ENCODE data around the gene KRT28. TPM values are rescaled to one million over a fixed set of nuclear protein-coding genes. Genes with fewer than 3 reads are reported as not detected.

KRT28 gene
- not detected for polyA plus RNA-seq (2013, experiment 1 of 2)
- polyA plus RNA-seq (2013, experiment 2 of 2) = not detected

DNA sequence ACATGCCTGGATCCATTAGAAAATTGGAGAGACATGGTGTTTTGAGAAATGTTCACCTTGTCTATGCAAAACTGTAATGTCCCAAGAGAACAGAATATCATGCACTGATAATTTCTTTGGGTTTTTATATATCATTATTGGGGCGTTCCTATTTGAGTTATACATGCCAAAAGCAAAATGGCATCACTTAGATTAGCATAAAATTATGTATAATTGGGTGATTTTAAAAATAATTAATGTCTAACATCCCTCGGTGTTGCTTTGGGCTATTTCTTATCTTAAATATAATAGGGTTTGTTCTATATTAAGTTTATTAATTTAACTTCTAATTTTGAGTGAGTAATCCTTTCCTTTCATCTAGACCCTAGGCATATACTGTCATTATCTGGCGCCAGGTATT lies at the start of gene KRT28:
KRT28 (minus strand) TSS at position 101 of the 400 bp plus-strand sequence; CDS start at position 35, 66 bp downstream.
- Histone ChIP-seq H3K4me2 (ENCODE audit: low read length, poor library complexity, severe bottlenecking) (no peak within 1 kb of the TSS), H3K27me3 (ENCODE audit: control insufficient read depth in 1 of 2, insufficient read depth in 1 of 2, low read length in 2 of 2) (peaks cover 0 to 31% of the 10 kb centered on the region in 2 experiments), H3K9ac (ENCODE audit: low read length) (no peak within 1 kb of the TSS), H4K8ac (ENCODE audit: low read length) (no peak within 1 kb of the TSS), H2BK15ac (ENCODE audit: low read depth, poor library complexity, severe bottlenecking) (no peak within 1 kb of the TSS), H3K4me1 (ENCODE audit: control insufficient read depth, insufficient read depth, low read depth, low read length) (no peaks in the 10 kb centered on the region), H3K27ac (ENCODE audit: low read length, poor library complexity, severe bottlenecking) (no peak within 1 kb of the TSS), H2AFZ (ENCODE audit: low read depth, low read length) (no peak within 1 kb of the TSS), H2BK12ac (ENCODE audit: low read length in 2 of 2) (no peak within 1 kb of the TSS), H3K79me1 (replicated peaks; ENCODE audit: low read length, poor library complexity, severe bottlenecking) (no peaks in the 10 kb centered on the region), H2AK5ac (ENCODE audit: low read length, severe bottlenecking) (no peak within 1 kb of the TSS), H2BK120ac (ENCODE audit: low read depth, low read length) (no peak within 1 kb of the TSS), H4K91ac (ENCODE audit: low read length) (no peak within 1 kb of the TSS), H3K23ac (ENCODE audit: low read length in 2 of 2) (no peak within 1 kb of the TSS), H2BK5ac (ENCODE audit: low read depth, low read length, poor library complexity, severe bottlenecking) (no peak within 1 kb of the TSS), H3K4ac (ENCODE audit: low read depth in 1 of 2, low read length in 2 of 2) (no peak within 1 kb of the TSS), H3K9me3 (ENCODE audit: control insufficient read depth, low read length) (no peaks in the 10 kb centered on the region), H3K14ac (ENCODE audit: low read length in 2 of 2) (no peak within 1 kb of the TSS), H3K18ac (ENCODE audit: low read depth in 1 of 2, low read length in 2 of 2) (no peak within 1 kb of the TSS), H3K36me3 (ENCODE audit: control insufficient read depth in 1 of 2, insufficient read depth in 2 of 2, low read depth in 1 of 2, low read length in 2 of 2) (no peaks in the 10 kb centered on the region), H3K4me3 (ENCODE audit: insufficient read depth in 1 of 2, low read depth in 1 of 2, low read length in 2 of 2) (no peak within 1 kb of the TSS)
- no peak for DNase-seq
- no CpG with 5 or more reads among the region's 3 CpGs for WGBS

- Histone ChIP-seq H3K4me2 (ENCODE audit: low read length, poor library complexity, severe bottlenecking) (no peak overlapping the region), H3K36me3 (ENCODE audit: control insufficient read depth in 1 of 2, insufficient read depth in 2 of 2, low read depth in 1 of 2, low read length in 2 of 2) (no peaks in the 10 kb centered on the region), H3K23ac (ENCODE audit: low read length in 2 of 2) (no peak overlapping the region), H4K91ac (ENCODE audit: low read length) (no peak overlapping the region), H2AK5ac (ENCODE audit: low read length, severe bottlenecking) (no peak overlapping the region), H3K4me1 (ENCODE audit: control insufficient read depth, insufficient read depth, low read depth, low read length) (peaks cover under 1% of the 10 kb centered on the region), H3K27ac (ENCODE audit: low read length, poor library complexity, severe bottlenecking) (no peak overlapping the region), H4K8ac (ENCODE audit: low read length) (no peak overlapping the region), H3K4me3 (ENCODE audit: insufficient read depth in 1 of 2, low read depth in 1 of 2, low read length in 2 of 2) (no peak overlapping the region), H2BK15ac (ENCODE audit: low read depth, poor library complexity, severe bottlenecking) (no peak overlapping the region), H3K9ac (ENCODE audit: low read length) (no peak overlapping the region), H3K79me1 (replicated peaks; ENCODE audit: low read length, poor library complexity, severe bottlenecking) (no peaks in the 10 kb centered on the region), H3K14ac (ENCODE audit: low read length in 2 of 2) (no peak overlapping the region), H2BK120ac (ENCODE audit: low read depth, low read length) (no peak overlapping the region), H3K27me3 (ENCODE audit: control insufficient read depth in 1 of 2, insufficient read depth in 1 of 2, low read length in 2 of 2) (no peaks in the 10 kb centered on the region), H2BK12ac (ENCODE audit: low read length in 2 of 2) (no peak overlapping the region), H2BK5ac (ENCODE audit: low read depth, low read length, poor library complexity, severe bottlenecking) (no peak overlapping the region), H2AFZ (ENCODE audit: low read depth, low read length) (no peak overlapping the region), H3K4ac (ENCODE audit: low read depth in 1 of 2, low read length in 2 of 2) (no peak overlapping the region), H3K18ac (ENCODE audit: low read depth in 1 of 2, low read length in 2 of 2) (no peak overlapping the region), H3K9me3 (ENCODE audit: control insufficient read depth, low read length) (no peaks in the 10 kb centered on the region)
- DNase-seq = no peak
- WGBS = 100% methylated on average over 1 of the region's 1 CpG
Observed at GRCh38 chr17:40848583-40849235, 49.0 kb upstream of the KRT28 start.

GRCh38 chr17:40846515-40847144 lies 46.9 kb upstream of the KRT28 start:
- no peaks in the 10 kb centered on the region for H3K36me3 ChIP-seq (ENCODE audit: control insufficient read depth in 1 of 2, insufficient read depth in 2 of 2, low read depth in 1 of 2, low read length in 2 of 2)
- H3K4me3 ChIP-seq (ENCODE audit: insufficient read depth in 1 of 2, low read depth in 1 of 2, low read length in 2 of 2) = no peak overlapping the region
- 88% methylated on average over 1 of the region's 1 CpG for WGBS
- no peaks in the 10 kb centered on the region for H3K4me1 ChIP-seq (ENCODE audit: control insufficient read depth, insufficient read depth, low read depth, low read length)
- H3K14ac ChIP-seq (ENCODE audit: low read length in 2 of 2) = no peak overlapping the region
- no peak for DNase-seq
- no peak overlapping the region for H3K4me2 ChIP-seq (ENCODE audit: low read length, poor library complexity, severe bottlenecking)
- no peak overlapping the region for H3K4ac ChIP-seq (ENCODE audit: low read depth in 1 of 2, low read length in 2 of 2)
- no peak overlapping the region for H2AFZ ChIP-seq (ENCODE audit: low read depth, low read length)
- H3K18ac ChIP-seq (ENCODE audit: low read depth in 1 of 2, low read length in 2 of 2) = no peak overlapping the region
- no peak overlapping the region for H3K23ac ChIP-seq (ENCODE audit: low read length in 2 of 2)
- no peak overlapping the region for H4K91ac ChIP-seq (ENCODE audit: low read length)
- H2BK120ac ChIP-seq (ENCODE audit: low read depth, low read length) = no peak overlapping the region
- H4K8ac ChIP-seq (ENCODE audit: low read length) = no peak overlapping the region
- no peak overlapping the region for H3K27ac ChIP-seq (ENCODE audit: low read length, poor library complexity, severe bottlenecking)
- no peaks in the 10 kb centered on the region for H3K79me1 ChIP-seq (replicated peaks; ENCODE audit: low read length, poor library complexity, severe bottlenecking)
- H3K9me3 ChIP-seq (ENCODE audit: control insufficient read depth, low read length) = no peaks in the 10 kb centered on the region
- H2AK5ac ChIP-seq (ENCODE audit: low read length, severe bottlenecking) = no peak overlapping the region
- no peak overlapping the region for H2BK15ac ChIP-seq (ENCODE audit: low read depth, poor library complexity, severe bottlenecking)
- peaks cover 0 to 3% of the 10 kb centered on the region in 2 experiments for H3K27me3 ChIP-seq (ENCODE audit: control insufficient read depth in 1 of 2, insufficient read depth in 1 of 2, low read length in 2 of 2)
- H2BK5ac ChIP-seq (ENCODE audit: low read depth, low read length, poor library complexity, severe bottlenecking) = no peak overlapping the region
- no peak overlapping the region for H3K9ac ChIP-seq (ENCODE audit: low read length)
- no peak overlapping the region for H2BK12ac ChIP-seq (ENCODE audit: low read length in 2 of 2)

DNA sequence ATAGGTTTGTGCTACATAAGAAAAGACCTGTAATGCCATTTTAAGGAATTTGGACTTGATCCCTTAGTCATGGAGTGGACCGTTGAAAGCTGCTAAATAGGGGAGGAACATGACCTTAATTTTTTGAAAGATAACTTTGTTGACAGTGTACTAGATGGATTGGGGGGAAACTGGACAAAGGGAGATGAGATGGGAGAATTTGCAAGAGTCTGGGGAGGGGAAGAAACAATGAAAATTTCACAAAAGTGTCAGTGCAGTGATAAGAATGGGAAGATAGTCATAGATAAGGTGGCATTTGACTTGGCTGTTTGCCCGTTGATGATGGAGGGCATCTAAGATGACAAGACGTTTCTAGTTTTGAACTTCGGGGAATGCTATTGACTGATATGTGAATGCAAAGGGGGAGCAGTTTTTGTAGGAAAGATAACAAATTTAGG lies 44.9 kb upstream of the KRT28 start:
- no peak overlapping the region for H3K9ac ChIP-seq (ENCODE audit: low read length)
- no peak overlapping the region for H2AK5ac ChIP-seq (ENCODE audit: low read length, severe bottlenecking)
- no peak overlapping the region for H4K8ac ChIP-seq (ENCODE audit: low read length)
- no peak overlapping the region for H2AFZ ChIP-seq (ENCODE audit: low read depth, low read length)
- H2BK12ac ChIP-seq (ENCODE audit: low read length in 2 of 2) = no peak overlapping the region
- H2BK120ac ChIP-seq (ENCODE audit: low read depth, low read length) = no peak overlapping the region
- no peaks in the 10 kb centered on the region for H3K79me1 ChIP-seq (replicated peaks; ENCODE audit: low read length, poor library complexity, severe bottlenecking)
- H3K4ac ChIP-seq (ENCODE audit: low read depth in 1 of 2, low read length in 2 of 2) = no peak overlapping the region
- H2BK5ac ChIP-seq (ENCODE audit: low read depth, low read length, poor library complexity, severe bottlenecking) = no peak overlapping the region
- no peaks in the 10 kb centered on the region for H3K36me3 ChIP-seq (ENCODE audit: control insufficient read depth in 1 of 2, insufficient read depth in 2 of 2, low read depth in 1 of 2, low read length in 2 of 2)
- H3K18ac ChIP-seq (ENCODE audit: low read depth in 1 of 2, low read length in 2 of 2) = no peak overlapping the region
- no peak overlapping the region for H3K4me2 ChIP-seq (ENCODE audit: low read length, poor library complexity, severe bottlenecking)
- H3K23ac ChIP-seq (ENCODE audit: low read length in 2 of 2) = no peak overlapping the region
- no peak for DNase-seq
- no peak overlapping the region for H3K27ac ChIP-seq (ENCODE audit: low read length, poor library complexity, severe bottlenecking)
- no peaks in the 10 kb centered on the region for H3K9me3 ChIP-seq (ENCODE audit: control insufficient read depth, low read length)
- H3K14ac ChIP-seq (ENCODE audit: low read length in 2 of 2) = no peak overlapping the region
- H3K4me3 ChIP-seq (ENCODE audit: insufficient read depth in 1 of 2, low read depth in 1 of 2, low read length in 2 of 2) = no peak overlapping the region
- H4K91ac ChIP-seq (ENCODE audit: low read length) = no peak overlapping the region
- WGBS = 93% methylated on average over 4 of the region's 4 CpGs
- no peaks in the 10 kb centered on the region for H3K4me1 ChIP-seq (ENCODE audit: control insufficient read depth, insufficient read depth, low read depth, low read length)
- H2BK15ac ChIP-seq (ENCODE audit: low read depth, poor library complexity, severe bottlenecking) = no peak overlapping the region
- peaks cover 0 to 3% of the 10 kb centered on the region in 2 experiments for H3K27me3 ChIP-seq (ENCODE audit: control insufficient read depth in 1 of 2, insufficient read depth in 1 of 2, low read length in 2 of 2)

Measured in mesenchymal stem cell (in vitro differentiated cells and primary cell).